HEK293 (cell line): ENCODE results near the gene KRTAP5-11.
"Not testable (repeated sequence)": the region's sequence is repeated elsewhere in the genome, so short reads cannot be mapped to it uniquely, and the experiment has no call there.

Source experiments
- ATF2 ChIP-seq: fragments of 450-650 bp; formaldehyde crosslinking; IDR thresholded peaks from 2 replicates; pipeline ENCODE4 v1.5.1; 2016; ENCODE audit warnings: missing biosample characterization, missing genetic modification characterization, low read depth
- CTCF ChIP-seq: fragments of 450-650 bp; formaldehyde crosslinking; IDR thresholded peaks from 2 replicates; pipeline ENCODE4 v1.5.1; 2016; ENCODE audit warnings: missing biosample characterization, missing genetic modification characterization
- HOXA7 ChIP-seq: sonication (generic); formaldehyde crosslinking; IDR thresholded peaks from 2 replicates; pipeline ENCODE4 v1.8.1; 2022; ENCODE audit warnings: missing genetic modification reagents, borderline replicate concordance
- MZF1 ChIP-seq: fragments of 450-650 bp; formaldehyde crosslinking; IDR thresholded peaks from 2 replicates; pipeline ENCODE4 v1.5.1; 2017; ENCODE audit warnings: missing biosample characterization, missing genetic modification characterization, borderline replicate concordance
- TCF7L2 ChIP-seq: IDR thresholded peaks from 2 replicates; pipeline ENCODE4 v1.6.1; 2011; ENCODE audit warnings: low read depth, mild to moderate bottlenecking, inconsistent platforms, low read length, moderate library complexity, borderline replicate concordance
- YY1 ChIP-seq: fragments of 450-650 bp; formaldehyde crosslinking; IDR thresholded peaks from 2 replicates; pipeline ENCODE4 v1.5.1; 2018; ENCODE audit warnings: missing biosample characterization, missing genetic modification characterization
- ZBTB11 ChIP-seq: fragments of 450-650 bp; formaldehyde crosslinking; conservative IDR thresholded peaks from 2 replicates; pipeline ENCODE4 v1.5.1; 2016; ENCODE audit warnings: low read depth, missing biosample characterization, missing genetic modification characterization
- ZBTB26 ChIP-seq: fragments of 450-650 bp; formaldehyde crosslinking; optimal IDR thresholded peaks from 2 replicates; pipeline ENCODE3; 2016; ENCODE audit warnings: missing biosample characterization, mild to moderate bottlenecking, missing genetic modification characterization
- ZNF138 ChIP-seq: fragments of 450-650 bp; formaldehyde crosslinking; IDR thresholded peaks from 2 replicates; pipeline ENCODE4 v1.5.1; 2016; ENCODE audit warnings: missing biosample characterization, missing genetic modification characterization, borderline replicate concordance
- ZNF274 ChIP-seq, 2 experiments: fragments of 200-500 bp in 1 of 2; fragments of 450-650 bp in 1 of 2; sonication (Bioruptor generic) in 1 of 2; formaldehyde crosslinking in 1 of 2; IDR thresholded peaks; 2 replicates each; pipeline versions ENCODE4 v1.5.1 to v1.6.1; 2014 to 2016; ENCODE audit warnings: borderline replicate concordance in 1 of 2, inconsistent platforms in 1 of 2, low read length in 1 of 2, missing biosample characterization in 1 of 2, missing genetic modification characterization in 1 of 2
- ZSCAN23 ChIP-seq: fragments of 450-650 bp; formaldehyde crosslinking; IDR thresholded peaks from 2 replicates; pipeline ENCODE4 v1.5.1; 2016; ENCODE audit warnings: missing biosample characterization, missing genetic modification characterization
- TF ChIP-seq, protein P1 (sequence below): fragments of 450-650 bp; formaldehyde crosslinking; IDR thresholded peaks from 2 replicates; pipeline ENCODE4 v1.5.1; 2016; ENCODE audit warnings: missing biosample characterization, missing genetic modification characterization

- not testable (repeated sequence) for TF ChIP-seq ZNF274 (IDR thresholded peaks at IDR 0.05; ENCODE audit: low read length); ZNF274 (tag by site-specific recombination; IDR thresholded peaks at IDR 0.05; ENCODE audit: borderline replicate concordance); ZBTB11 (tag by site-specific recombination); ATF2 (tag by site-specific recombination); ZNF138 (tag by site-specific recombination); HOXA7 (CRISPR knock-in tag); TCF7L2; YY1 (tag by site-specific recombination); MZF1 (tag by site-specific recombination); ZBTB26 (tag by site-specific recombination); CTCF; ZSCAN23 (tag by site-specific recombination)
- TF ChIP-seq, protein P1, sequence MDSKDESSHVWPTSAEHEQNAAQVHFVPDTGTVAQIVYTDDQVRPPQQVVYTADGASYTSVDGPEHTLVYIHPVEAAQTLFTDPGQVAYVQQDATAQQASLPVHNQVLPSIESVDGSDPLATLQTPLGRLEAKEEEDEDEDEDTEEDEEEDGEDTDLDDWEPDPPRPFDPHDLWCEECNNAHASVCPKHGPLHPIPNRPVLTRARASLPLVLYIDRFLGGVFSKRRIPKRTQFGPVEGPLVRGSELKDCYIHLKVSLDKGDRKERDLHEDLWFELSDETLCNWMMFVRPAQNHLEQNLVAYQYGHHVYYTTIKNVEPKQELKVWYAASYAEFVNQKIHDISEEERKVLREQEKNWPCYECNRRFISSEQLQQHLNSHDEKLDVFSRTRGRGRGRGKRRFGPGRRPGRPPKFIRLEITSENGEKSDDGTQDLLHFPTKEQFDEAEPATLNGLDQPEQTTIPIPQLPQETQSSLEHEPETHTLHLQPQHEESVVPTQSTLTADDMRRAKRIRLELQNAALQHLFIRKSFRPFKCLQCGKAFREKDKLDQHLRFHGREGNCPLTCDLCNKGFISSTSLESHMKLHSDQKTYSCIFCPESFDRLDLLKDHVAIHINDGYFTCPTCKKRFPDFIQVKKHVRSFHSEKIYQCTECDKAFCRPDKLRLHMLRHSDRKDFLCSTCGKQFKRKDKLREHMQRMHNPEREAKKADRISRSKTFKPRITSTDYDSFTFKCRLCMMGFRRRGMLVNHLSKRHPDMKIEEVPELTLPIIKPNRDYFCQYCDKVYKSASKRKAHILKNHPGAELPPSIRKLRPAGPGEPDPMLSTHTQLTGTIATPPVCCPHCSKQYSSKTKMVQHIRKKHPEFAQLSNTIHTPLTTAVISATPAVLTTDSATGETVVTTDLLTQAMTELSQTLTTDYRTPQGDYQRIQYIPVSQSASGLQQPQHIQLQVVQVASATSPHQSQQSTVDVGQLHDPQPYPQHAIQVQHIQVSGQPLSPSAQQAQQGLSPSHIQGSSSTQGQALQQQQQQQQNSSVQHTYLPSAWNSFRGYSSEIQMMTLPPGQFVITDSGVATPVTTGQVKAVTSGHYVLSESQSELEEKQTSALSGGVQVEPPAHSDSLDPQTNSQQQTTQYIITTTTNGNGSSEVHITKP (tag by site-specific recombination), result not testable (repeated sequence)
Observed at GRCh38 chr11:71585673-71586072, 3.0 kb upstream of the KRTAP5-11 start.
